Tibial nerve (tissue), 3 donors: ENCODE data around the gene ZBTB34.

ENCODE experiments used
- CTCF ChIP-seq, 5 experiments: fragments of 200-600 bp in 3 of 5; fragments of 450-650 bp in 2 of 5; sonication (generic) in 3 of 5; IDR thresholded peaks; one replicate each; pipeline ENCODE4 v1.5.1; 2016 to 2019; ENCODE audit warnings: antibody characterized with exemption in 5 of 5, mild to moderate bottlenecking in 3 of 5, moderate library complexity in 2 of 5
- POLR2A ChIP-seq, 2 donors: fragments of 450-650 bp; IDR thresholded peaks; one replicate each; pipeline ENCODE4 v1.6.1; 2017; ENCODE audit warnings: antibody characterized with exemption in 2 of 2, mild to moderate bottlenecking in 2 of 2, moderate library complexity in 2 of 2

- no peak for TF ChIP-seq POLR2A (IDR thresholded peaks at IDR 0.05)
- no peak for TF ChIP-seq CTCF (IDR thresholded peaks at IDR 0.05)
These were observed 58.8 kb downstream of the ZBTB34 start for GRCh38 chr9:126919193-126919592.
